OCI-LY7 (cell line): ENCODE measurements around the gene KRT37. TPM values are rescaled to one million over a fixed set of nuclear protein-coding genes. Genes with fewer than 3 reads are reported as not detected.

Experiments
- Bru-seq: library from RNA; stranded (reverse); fragments of 400-500 nt; gene quantifications from one replicate; lab custom pipeline; 2021; lab: Mats Ljungman, UMichigan
- BruChase-seq, 2 experiments: library from RNA; stranded (reverse); fragments of 400-500 nt; gene quantifications; one replicate each; lab custom pipeline; 2021; lab: Mats Ljungman, UMichigan
- BruUV-seq: library from RNA; stranded (reverse); fragments of 400-500 nt; replicated peaks from 2 replicates; lab custom pipeline; 2021; lab: Mats Ljungman, UMichigan
- CTCF ChIA-PET: fragments of 300-600 bp; sonication (Branson Sonifier 250); formaldehyde crosslinking; loops from one replicate; lab custom pipeline; 2022; ENCODE audit warnings: antibody characterized with exemption; ENCODE audit not compliant: unreplicated experiment; lab: Charles Lee
- POLR2A ChIA-PET: fragments of 300-600 bp; sonication (Branson Sonifier 250); formaldehyde crosslinking; loops from one replicate; lab custom pipeline; 2022; ENCODE audit warnings: antibody characterized with exemption; lab: Charles Lee
- DNase-seq: peaks from one replicate; pipeline ENCODE4 v3.0.0-alpha.2; 2015; ENCODE audit warnings: low spot score
- H2AFZ ChIP-seq: fragments of 200-600 bp; sonication (generic), shearing (Covaris generic); 2 replicates; pipeline ENCODE4 v1.6.1; 2014; ENCODE audit warnings: mild to moderate bottlenecking, antibody characterized with exemption, low read length, moderate library complexity
- H3K27ac ChIP-seq: fragments of 200-600 bp; sonication (generic); 2 replicates; pipeline ENCODE4 v1.5.1; 2014; ENCODE audit warnings: mixed run types, low read depth, mild to moderate bottlenecking, moderate library complexity, low read length, inconsistent platforms; ENCODE audit not compliant: poor library complexity, severe bottlenecking
- H3K36me3 ChIP-seq: fragments of 200-600 bp; sonication (generic); 2 replicates; pipeline ENCODE4 v1.6.1; 2014; ENCODE audit warnings: mild to moderate bottlenecking, antibody characterized with exemption, low read length, moderate library complexity, mixed read lengths; ENCODE audit not compliant: insufficient read depth
- H3K4me1 ChIP-seq: fragments of 200-600 bp; sonication (generic); 2 replicates; pipeline ENCODE4 v1.5.1; 2014; ENCODE audit warnings: mild to moderate bottlenecking, low read length; ENCODE audit not compliant: insufficient read depth, poor library complexity, severe bottlenecking
- H3K4me2 ChIP-seq: fragments of 200-600 bp; sonication (generic); 2 replicates; pipeline ENCODE4 v1.6.1; 2014; ENCODE audit warnings: mild to moderate bottlenecking, low read length
- H3K4me3 ChIP-seq: fragments of 200-600 bp; sonication (generic); 2 replicates; pipeline ENCODE4 v1.5.1; 2014; ENCODE audit warnings: mild to moderate bottlenecking, low read depth, low read length; ENCODE audit not compliant: poor library complexity, severe bottlenecking
- H3K79me2 ChIP-seq: fragments of 200-600 bp; sonication (generic); 2 replicates; pipeline ENCODE4 v1.6.1; 2016; ENCODE audit warnings: low read depth, mild to moderate bottlenecking, low read length, moderate library complexity, mixed read lengths; ENCODE audit not compliant: insufficient read depth
- H3K9me2 ChIP-seq: fragments of 200-600 bp; sonication (generic); 2 replicates; pipeline ENCODE4 v1.6.1; 2016; ENCODE audit warnings: mild to moderate bottlenecking, low read length, mixed read lengths; ENCODE audit not compliant: insufficient read depth
- H3K9me3 ChIP-seq: fragments of 200-600 bp; sonication (generic); 2 replicates; pipeline ENCODE4 v1.6.1; 2014; ENCODE audit warnings: mild to moderate bottlenecking, mixed run types, low read length, mixed read lengths
- H4K20me1 ChIP-seq: fragments of 200-600 bp; sonication (generic); 2 replicates; pipeline ENCODE4 v1.6.1; 2014; ENCODE audit warnings: mild to moderate bottlenecking, antibody characterized with exemption, low read length, moderate library complexity, mixed read lengths; ENCODE audit not compliant: insufficient read depth
- EZH2phosphoT487 ChIP-seq: fragments of 200-600 bp; sonication (generic); IDR thresholded peaks from 2 replicates; pipeline ENCODE4 v1.6.1; 2018; ENCODE audit warnings: low read depth, borderline replicate concordance, mild to moderate bottlenecking, mixed run types, antibody characterized with exemption, low read length, moderate library complexity, mixed read lengths
- intact Hi-C: fragments of 100-400 bp; cut with micrococcal nuclease; formaldehyde crosslinking; loops from one replicate; pipeline ENCODE4 v1.10.0; 2022; ENCODE audit not compliant: unreplicated experiment
- long read RNA-seq: library from polyadenylated mRNA; stranded (forward); transcript quantifications from one replicate; pipeline ENCODE4 v2.0.0, GENCODE V29; 2022
- total RNA-seq, 2 experiments: library from RNA; depleted of rRNA in 1 of 2; stranded (reverse); fragments of >200 nt in 1 of 2; shearing (Covaris generic) in 1 of 2; gene quantifications; 2 replicates each; pipeline ENCODE4 v1.2.3, GENCODE V29; 2014 to 2022
- TF ChIP-seq, protein P1 (sequence below): fragments of 200-600 bp; sonication (generic); conservative IDR thresholded peaks from 2 replicates; pipeline ENCODE4 v1.5.1; 2014; ENCODE audit warnings: mild to moderate bottlenecking, antibody characterized with exemption, low read length, moderate library complexity, mixed read lengths

The KRT37 gene
- not detected in 2 replicates for total RNA-seq (2014; rRNA removed; shearing (Covaris generic))
- not detected in 2 replicates for total RNA-seq (2022)
- not detected for Bru-seq, nascent RNA
- not detected for BruChase-seq, experiment 1, labeled RNA remaining after a 6-hour chase
- not detected for BruChase-seq, experiment 2, labeled RNA remaining after a 2-hour chase
- long read RNA-seq = 0 reads

DNA sequence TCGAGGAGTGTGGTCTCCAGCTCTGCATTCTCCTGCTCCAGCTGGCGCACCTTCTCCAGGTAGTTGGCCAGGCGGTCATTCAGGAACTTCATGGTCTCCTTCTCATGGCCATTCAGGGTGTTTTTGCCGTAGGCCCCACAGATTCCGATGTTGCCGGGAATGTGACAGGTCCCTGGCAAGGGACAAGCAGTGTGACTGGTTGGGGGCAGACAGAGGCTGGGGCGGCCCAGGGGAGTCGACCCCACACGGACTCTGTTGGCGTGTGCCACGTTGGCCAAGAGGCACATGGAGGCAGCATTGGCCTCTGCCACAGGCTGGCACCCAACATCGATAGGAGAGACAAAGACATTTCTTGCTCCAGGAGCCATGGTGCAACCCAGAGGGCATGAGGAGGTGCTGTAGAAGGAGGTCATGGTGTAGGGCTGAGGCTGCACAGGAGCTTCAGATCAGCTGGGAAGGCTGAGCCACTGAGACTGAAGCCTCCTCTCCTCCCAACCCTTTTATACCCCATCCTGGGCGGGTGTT lies at the start of gene KRT37:
TSS of gene KRT37 (minus strand) at position 475 of the 525 bp plus-strand sequence. CDS start at position 413, 62 bp downstream.
- Histone ChIP-seq H2AFZ (no peak within 1 kb of the TSS), H3K36me3 (no peaks in the 10 kb centered on the region), H3K79me2 (no peaks in the 10 kb centered on the region), H3K9me2 (no peaks in the 10 kb centered on the region), H3K4me2 (no peak within 1 kb of the TSS), H4K20me1 (no peaks in the 10 kb centered on the region), H3K4me3 (no peak within 1 kb of the TSS), H3K4me1 (no peaks in the 10 kb centered on the region), H3K27ac (no peak within 1 kb of the TSS), H3K9me3 (no peaks in the 10 kb centered on the region)
- BruUV-seq = no TSS peak
- no peak for DNase-seq
- intact Hi-C loops = no loop called here
- ChIA-PET CTCF (no interaction called here), POLR2A (no interaction called here)
- TF ChIP-seq, protein P1, sequence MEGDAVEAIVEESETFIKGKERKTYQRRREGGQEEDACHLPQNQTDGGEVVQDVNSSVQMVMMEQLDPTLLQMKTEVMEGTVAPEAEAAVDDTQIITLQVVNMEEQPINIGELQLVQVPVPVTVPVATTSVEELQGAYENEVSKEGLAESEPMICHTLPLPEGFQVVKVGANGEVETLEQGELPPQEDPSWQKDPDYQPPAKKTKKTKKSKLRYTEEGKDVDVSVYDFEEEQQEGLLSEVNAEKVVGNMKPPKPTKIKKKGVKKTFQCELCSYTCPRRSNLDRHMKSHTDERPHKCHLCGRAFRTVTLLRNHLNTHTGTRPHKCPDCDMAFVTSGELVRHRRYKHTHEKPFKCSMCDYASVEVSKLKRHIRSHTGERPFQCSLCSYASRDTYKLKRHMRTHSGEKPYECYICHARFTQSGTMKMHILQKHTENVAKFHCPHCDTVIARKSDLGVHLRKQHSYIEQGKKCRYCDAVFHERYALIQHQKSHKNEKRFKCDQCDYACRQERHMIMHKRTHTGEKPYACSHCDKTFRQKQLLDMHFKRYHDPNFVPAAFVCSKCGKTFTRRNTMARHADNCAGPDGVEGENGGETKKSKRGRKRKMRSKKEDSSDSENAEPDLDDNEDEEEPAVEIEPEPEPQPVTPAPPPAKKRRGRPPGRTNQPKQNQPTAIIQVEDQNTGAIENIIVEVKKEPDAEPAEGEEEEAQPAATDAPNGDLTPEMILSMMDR = no peak
- no peak for TF ChIP-seq EZH2phosphoT487

DNA sequence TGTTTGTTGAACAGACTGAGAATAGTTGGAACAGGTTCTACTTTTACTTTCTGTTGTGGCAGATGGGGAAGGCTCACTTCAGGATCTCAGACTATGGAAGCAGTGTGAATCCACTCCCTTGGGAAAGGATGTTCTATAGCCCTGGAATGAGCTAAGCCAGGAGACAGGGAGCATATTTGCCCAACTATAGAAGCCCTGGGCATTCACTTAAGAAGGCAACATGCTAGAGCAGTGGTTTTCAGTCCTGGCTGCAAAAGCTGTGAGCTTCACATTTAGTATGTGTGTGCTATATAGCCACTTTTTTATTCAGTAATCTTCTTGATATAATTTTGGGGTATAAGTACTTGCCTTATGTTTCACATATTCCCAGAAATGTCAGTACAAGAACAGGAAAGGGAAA lies 44.0 kb upstream of the KRT37 start:
- Histone ChIP-seq H3K36me3 (no peaks in the 10 kb centered on the region), H3K9me3 (no peaks in the 10 kb centered on the region), H3K4me2 (no peak overlapping the region), H4K20me1 (no peaks in the 10 kb centered on the region), H2AFZ (no peak overlapping the region), H3K9me2 (no peaks in the 10 kb centered on the region), H3K4me1 (no peaks in the 10 kb centered on the region), H3K4me3 (no peak overlapping the region), H3K27ac (no peak overlapping the region), H3K79me2 (no peaks in the 10 kb centered on the region)
- ChIA-PET CTCF (no interaction called here), POLR2A (no interaction called here)
- TF ChIP-seq, protein P1 = no peak
- BruUV-seq = no TSS peak
- DNase-seq = no peak
- intact Hi-C loops = no loop called here

DNA sequence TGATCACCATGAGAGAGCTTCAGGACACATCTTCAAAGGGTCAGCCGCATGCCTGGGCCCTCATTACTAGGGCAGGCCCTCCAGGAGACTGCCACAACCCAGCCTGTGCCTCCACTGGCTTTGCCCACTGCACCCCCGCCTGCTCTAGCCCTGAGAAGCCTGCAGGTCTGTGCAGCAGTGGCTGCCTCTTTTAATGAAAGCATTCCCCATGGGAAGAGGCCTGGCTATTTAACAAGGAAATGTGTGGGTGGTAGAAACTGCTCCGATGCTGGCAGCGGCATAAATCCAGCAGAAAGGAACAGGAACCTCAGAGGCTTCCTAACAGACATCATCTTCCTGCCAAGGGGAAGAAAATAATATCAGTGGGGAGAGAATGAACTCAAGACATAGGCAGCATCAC lies 43.2 kb upstream of the KRT37 start:
- intact Hi-C loops = no loop called here
- no TSS peak for BruUV-seq

More for the DNA sequence above, 43.2 kb upstream of the KRT37 start:
- H3K9me3 ChIP-seq = no peaks in the 10 kb centered on the region
- no peaks in the 10 kb centered on the region for H3K9me2 ChIP-seq
- no peaks in the 10 kb centered on the region for H3K4me1 ChIP-seq
- no peak overlapping the region for H3K4me2 ChIP-seq
- ChIA-PET CTCF (no interaction called here), POLR2A (interaction anchor here (0.6 kb wide), 1 partner anchor 576 kb away, joined by 3 read pairs; no protein-coding TSS in a partner anchor)
- no peak overlapping the region for H2AFZ ChIP-seq
- no peaks in the 10 kb centered on the region for H4K20me1 ChIP-seq
- H3K4me3 ChIP-seq = no peak overlapping the region
- H3K79me2 ChIP-seq = no peaks in the 10 kb centered on the region
- no peak for TF ChIP-seq EZH2phosphoT487
- TF ChIP-seq, protein P1 = no peak
- DNase-seq = no peak
- H3K36me3 ChIP-seq = no peaks in the 10 kb centered on the region
- H3K27ac ChIP-seq = no peak overlapping the region
